ENCODE data around the gene C19orf12. TPM values are rescaled to one million over a fixed set of nuclear protein-coding genes. Genes with fewer than 3 reads are reported as not detected.
A peak's percentile ranks its signal among the peaks of the same experiment; 100 is the strongest.

C19orf12 gene
- total and polyA plus RNA-seq, 2 of the 13 experiments (the other 11 are each of a cell fraction or from before 2014, with no cell fraction given), result 17.7 to 34.4 TPM

GRCh38 chr19:29665215-29665825, 49.7 kb downstream of the C19orf12 start, which contains the start of gene PLEKHF1 (continued):
- TF ChIP-seq DR1 (CRISPR knock-in tag; IDR thresholded peaks at IDR 0.05) (no peak), ZNF180 (CRISPR knock-in tag; IDR thresholded peaks at IDR 0.05; ENCODE audit: borderline replicate concordance, low read depth) (no peak), TMF1 (CRISPR knock-in tag; IDR thresholded peaks at IDR 0.05; ENCODE audit: low read depth) (no peak), RCOR2 (CRISPR knock-in tag; IDR thresholded peaks at IDR 0.05) (no peak), GMEB1 (CRISPR knock-in tag; IDR thresholded peaks at IDR 0.05; ENCODE audit: borderline replicate concordance) (no peak), HOXA3 (CRISPR knock-in tag; IDR thresholded peaks at IDR 0.05) (peak; percentile 12; the same call in 1 of the 2 replicates), CC2D1A (CRISPR knock-in tag; IDR thresholded peaks at IDR 0.05) (no peak), ZNF670 (CRISPR knock-in tag; IDR thresholded peaks at IDR 0.05; ENCODE audit: borderline replicate concordance) (no peak), ZNF335 (CRISPR knock-in tag; IDR thresholded peaks at IDR 0.05) (no peak), ZNF549 (CRISPR knock-in tag; IDR thresholded peaks at IDR 0.05) (no peak), ZNF280B (CRISPR knock-in tag; IDR thresholded peaks at IDR 0.05; ENCODE audit: borderline replicate concordance) (no peak), RBAK (CRISPR knock-in tag; IDR thresholded peaks at IDR 0.05) (no peak), ZNF354B (CRISPR knock-in tag; IDR thresholded peaks at IDR 0.05) (no peak)
- TF ChIP-seq, protein P1, sequence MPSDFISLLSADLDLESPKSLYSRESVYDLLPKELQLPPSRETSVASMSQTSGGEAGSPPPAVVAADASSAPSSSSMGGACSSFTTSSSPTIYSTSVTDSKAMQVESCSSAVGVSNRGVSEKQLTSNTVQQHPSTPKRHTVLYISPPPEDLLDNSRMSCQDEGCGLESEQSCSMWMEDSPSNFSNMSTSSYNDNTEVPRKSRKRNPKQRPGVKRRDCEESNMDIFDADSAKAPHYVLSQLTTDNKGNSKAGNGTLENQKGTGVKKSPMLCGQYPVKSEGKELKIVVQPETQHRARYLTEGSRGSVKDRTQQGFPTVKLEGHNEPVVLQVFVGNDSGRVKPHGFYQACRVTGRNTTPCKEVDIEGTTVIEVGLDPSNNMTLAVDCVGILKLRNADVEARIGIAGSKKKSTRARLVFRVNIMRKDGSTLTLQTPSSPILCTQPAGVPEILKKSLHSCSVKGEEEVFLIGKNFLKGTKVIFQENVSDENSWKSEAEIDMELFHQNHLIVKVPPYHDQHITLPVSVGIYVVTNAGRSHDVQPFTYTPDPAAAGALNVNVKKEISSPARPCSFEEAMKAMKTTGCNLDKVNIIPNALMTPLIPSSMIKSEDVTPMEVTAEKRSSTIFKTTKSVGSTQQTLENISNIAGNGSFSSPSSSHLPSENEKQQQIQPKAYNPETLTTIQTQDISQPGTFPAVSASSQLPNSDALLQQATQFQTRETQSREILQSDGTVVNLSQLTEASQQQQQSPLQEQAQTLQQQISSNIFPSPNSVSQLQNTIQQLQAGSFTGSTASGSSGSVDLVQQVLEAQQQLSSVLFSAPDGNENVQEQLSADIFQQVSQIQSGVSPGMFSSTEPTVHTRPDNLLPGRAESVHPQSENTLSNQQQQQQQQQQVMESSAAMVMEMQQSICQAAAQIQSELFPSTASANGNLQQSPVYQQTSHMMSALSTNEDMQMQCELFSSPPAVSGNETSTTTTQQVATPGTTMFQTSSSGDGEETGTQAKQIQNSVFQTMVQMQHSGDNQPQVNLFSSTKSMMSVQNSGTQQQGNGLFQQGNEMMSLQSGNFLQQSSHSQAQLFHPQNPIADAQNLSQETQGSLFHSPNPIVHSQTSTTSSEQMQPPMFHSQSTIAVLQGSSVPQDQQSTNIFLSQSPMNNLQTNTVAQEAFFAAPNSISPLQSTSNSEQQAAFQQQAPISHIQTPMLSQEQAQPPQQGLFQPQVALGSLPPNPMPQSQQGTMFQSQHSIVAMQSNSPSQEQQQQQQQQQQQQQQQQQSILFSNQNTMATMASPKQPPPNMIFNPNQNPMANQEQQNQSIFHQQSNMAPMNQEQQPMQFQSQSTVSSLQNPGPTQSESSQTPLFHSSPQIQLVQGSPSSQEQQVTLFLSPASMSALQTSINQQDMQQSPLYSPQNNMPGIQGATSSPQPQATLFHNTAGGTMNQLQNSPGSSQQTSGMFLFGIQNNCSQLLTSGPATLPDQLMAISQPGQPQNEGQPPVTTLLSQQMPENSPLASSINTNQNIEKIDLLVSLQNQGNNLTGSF (CRISPR knock-in tag; IDR thresholded peaks at IDR 0.05), result no peak
- TF ChIP-seq, protein P2, sequence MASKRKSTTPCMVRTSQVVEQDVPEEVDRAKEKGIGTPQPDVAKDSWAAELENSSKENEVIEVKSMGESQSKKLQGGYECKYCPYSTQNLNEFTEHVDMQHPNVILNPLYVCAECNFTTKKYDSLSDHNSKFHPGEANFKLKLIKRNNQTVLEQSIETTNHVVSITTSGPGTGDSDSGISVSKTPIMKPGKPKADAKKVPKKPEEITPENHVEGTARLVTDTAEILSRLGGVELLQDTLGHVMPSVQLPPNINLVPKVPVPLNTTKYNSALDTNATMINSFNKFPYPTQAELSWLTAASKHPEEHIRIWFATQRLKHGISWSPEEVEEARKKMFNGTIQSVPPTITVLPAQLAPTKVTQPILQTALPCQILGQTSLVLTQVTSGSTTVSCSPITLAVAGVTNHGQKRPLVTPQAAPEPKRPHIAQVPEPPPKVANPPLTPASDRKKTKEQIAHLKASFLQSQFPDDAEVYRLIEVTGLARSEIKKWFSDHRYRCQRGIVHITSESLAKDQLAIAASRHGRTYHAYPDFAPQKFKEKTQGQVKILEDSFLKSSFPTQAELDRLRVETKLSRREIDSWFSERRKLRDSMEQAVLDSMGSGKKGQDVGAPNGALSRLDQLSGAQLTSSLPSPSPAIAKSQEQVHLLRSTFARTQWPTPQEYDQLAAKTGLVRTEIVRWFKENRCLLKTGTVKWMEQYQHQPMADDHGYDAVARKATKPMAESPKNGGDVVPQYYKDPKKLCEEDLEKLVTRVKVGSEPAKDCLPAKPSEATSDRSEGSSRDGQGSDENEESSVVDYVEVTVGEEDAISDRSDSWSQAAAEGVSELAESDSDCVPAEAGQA (IDR thresholded peaks at IDR 0.05; ENCODE audit: low read depth), result no peak
- TF ChIP-seq, protein P2 (CRISPR knock-in tag; IDR thresholded peaks at IDR 0.05; ENCODE audit: borderline replicate concordance), result no peak
